Heart right ventricle (tissue), 16 donors: ENCODE measurements around the gene PLCB4. TPM values are rescaled to one million over a fixed set of nuclear protein-coding genes. Genes with fewer than 3 reads are reported as not detected.

Experiments
- ATAC-seq, 8 donors: fragments of 200-7000 bp; cut with Tn5 transposase; one replicate each; pipeline ENCODE4 v1.9.1; 2020; ENCODE audit warnings: mild to moderate bottlenecking in 8 of 8, moderate library complexity in 8 of 8, moderate number of reproducible peaks in 1 of 8
- DNase-seq, 2 donors: peaks; one replicate each; pipeline ENCODE4 v3.0.0-alpha.2; 2020
- H3K27ac ChIP-seq, 10 donors: fragments of 200-600 bp; sonication (generic) in 2 of 10; one replicate each; pipeline versions ENCODE4 v1.5.0 to v1.8.0; 2020 to 2022; ENCODE audit warnings: mild to moderate bottlenecking in 3 of 10
- H3K27me3 ChIP-seq, 7 donors: fragments of 200-600 bp; one replicate each; pipeline ENCODE4 v1.8.0; 2021 to 2022; ENCODE audit warnings: mild to moderate bottlenecking in 2 of 7
- H3K36me3 ChIP-seq, 9 donors: fragments of 200-600 bp; sonication (generic) in 1 of 9; one replicate each; pipeline versions ENCODE4 v1.5.0 to v1.8.0; 2020 to 2022; ENCODE audit warnings: mild to moderate bottlenecking in 2 of 9
- H3K4me1 ChIP-seq, 9 donors: fragments of 200-600 bp; sonication (generic) in 1 of 9; one replicate each; pipeline versions ENCODE4 v1.5.0 to v1.8.0; 2020 to 2022; ENCODE audit warnings: mild to moderate bottlenecking in 4 of 9
- H3K4me3 ChIP-seq, 10 donors: fragments of 200-600 bp; sonication (generic) in 2 of 10; one replicate each; pipeline versions ENCODE4 v1.5.0 to v1.8.0; 2020 to 2022; ENCODE audit warnings: mild to moderate bottlenecking in 7 of 10, moderate library complexity in 2 of 10
- H3K9me3 ChIP-seq, 11 donors: fragments of 200-600 bp in 10 of 11; sonication (generic) in 2 of 11; one replicate each; pipeline versions ENCODE4 v1.5.0 to v1.8.0; 2013 to 2022; ENCODE audit warnings: mild to moderate bottlenecking in 2 of 11, control low read depth in 1 of 11, moderate library complexity in 1 of 11
- WGBS, 2 donors: extraction: QIAGEN DNeasy Blood & Tissue Kit; methylation state at CpG; one replicate each; pipeline ENCODE4 v1.1.7; 2013; ENCODE audit warnings: inconsistent platforms in 1 of 2; 5-methylcytosine and 5-hydroxymethylcytosine counted together
- intact Hi-C, 10 donors: fragments of 100-400 bp; cut with DNase I; formaldehyde crosslinking; loops; one replicate each; pipeline versions ENCODE4 v1.11.1 to v1.14.2; 2022
- polyA plus RNA-seq, 2 donors: library from polyadenylated mRNA; stranded (reverse); fragments of 200-250 nt; gene quantifications; one replicate each; pipeline ENCODE4 v1.2.3, GENCODE V29; 2013
- total RNA-seq, 10 donors: library from RNA; stranded (reverse); fragmentation: NEBNext Ultra II Directional in 3 of 10; extraction: Animal tissue kit (Norgen Biotek cat#: 25700) in 3 of 10; gene quantifications; one replicate each; pipeline versions ENCODE4 v1.2.1 to v1.2.4, GENCODE V29; 2021 to 2023
- TF ChIP-seq, protein P1 (sequence below), 9 donors: fragments of 200-600 bp; sonication (generic) in 2 of 9; IDR thresholded peaks; one replicate each; pipeline versions ENCODE4 v1.5.0 to v1.8.0; 2021 to 2022; ENCODE audit warnings: antibody characterized with exemption in 9 of 9, mild to moderate bottlenecking in 5 of 9, moderate library complexity in 1 of 9
- donor health status: Arrhythmogenic right ventricular cardiomyopathy.
- donor health status: ischemic (EF 13 %, LVEDD 7.1; RV severe dilation, severe dysfunction).
- donor health status: healthy with polysubstance abuse.
- donor health status: DM: no; HTN: yes; CAD: no.
- donor health status: DM: no; HTN: no; CAD: no.
- donor health status: ischemic (EF 25% LVEDD 6.9; RV normal size, moderate dysfunction).
- donor health status: ischemic (EF 25% LVEDD 5.7; RV mildly dilated, moderate dysfunction).
- donor health status: healthy.
- donor health status: DM: yes; HTN: yes; CAD: no.
- donor health status: Ischemic cardiomyopathy.
- donor health status: ischemic (EF 35%, LVEDD 5.7; RV mildly dilated, moderate dysfunction).
- donor health status: nonischemic (EF 11% LVEDD 7.7; RV severe dilation, severe dysfunction).
- donor health status: DM: yes; HTN: yes; CAD: no.
- donor health status: PGD.
- donor health status: ischemic (EF 29% LVEDD 5.4; RV normal size, mild dysfunction).
- donor health status: nonischemic (EF 23%, LVEDD 6.1; RV moderate dilation, normal function).

The PLCB4 gene
- total and polyA plus RNA-seq, 12 donors, result 3.6 to 33.3 (median 28.4) TPM

DNA sequence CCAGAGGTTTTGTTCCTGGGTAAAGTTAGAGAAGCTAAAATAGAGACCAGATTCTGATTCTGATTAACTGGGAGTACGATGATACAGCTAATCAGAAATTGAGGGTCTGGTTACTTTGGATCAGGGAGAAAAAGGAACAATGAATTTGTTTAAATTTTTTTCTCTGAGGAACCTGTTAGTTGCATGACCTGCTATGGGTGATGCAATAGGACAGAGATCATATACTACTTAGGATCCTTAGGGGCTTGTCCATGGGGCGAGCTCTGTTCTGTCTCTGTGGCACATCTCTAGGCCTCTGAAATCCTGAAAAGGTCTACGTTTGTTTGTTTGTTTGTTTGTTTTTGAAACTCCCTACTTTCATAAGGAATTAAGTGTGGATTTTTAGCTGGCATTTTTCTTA lies 279.4 kb downstream of the PLCB4 start:
- TF ChIP-seq, protein P1, sequence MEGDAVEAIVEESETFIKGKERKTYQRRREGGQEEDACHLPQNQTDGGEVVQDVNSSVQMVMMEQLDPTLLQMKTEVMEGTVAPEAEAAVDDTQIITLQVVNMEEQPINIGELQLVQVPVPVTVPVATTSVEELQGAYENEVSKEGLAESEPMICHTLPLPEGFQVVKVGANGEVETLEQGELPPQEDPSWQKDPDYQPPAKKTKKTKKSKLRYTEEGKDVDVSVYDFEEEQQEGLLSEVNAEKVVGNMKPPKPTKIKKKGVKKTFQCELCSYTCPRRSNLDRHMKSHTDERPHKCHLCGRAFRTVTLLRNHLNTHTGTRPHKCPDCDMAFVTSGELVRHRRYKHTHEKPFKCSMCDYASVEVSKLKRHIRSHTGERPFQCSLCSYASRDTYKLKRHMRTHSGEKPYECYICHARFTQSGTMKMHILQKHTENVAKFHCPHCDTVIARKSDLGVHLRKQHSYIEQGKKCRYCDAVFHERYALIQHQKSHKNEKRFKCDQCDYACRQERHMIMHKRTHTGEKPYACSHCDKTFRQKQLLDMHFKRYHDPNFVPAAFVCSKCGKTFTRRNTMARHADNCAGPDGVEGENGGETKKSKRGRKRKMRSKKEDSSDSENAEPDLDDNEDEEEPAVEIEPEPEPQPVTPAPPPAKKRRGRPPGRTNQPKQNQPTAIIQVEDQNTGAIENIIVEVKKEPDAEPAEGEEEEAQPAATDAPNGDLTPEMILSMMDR (IDR thresholded peaks at IDR 0.05), result no peak
- H3K9me3 ChIP-seq, result no peaks in the 10 kb centered on the region
- H3K4me3 ChIP-seq, result no peak overlapping the region
- H3K27ac ChIP-seq, result no peak overlapping the region
- H3K4me1 ChIP-seq, result peaks cover 9 to 66% (median 49%) of the 10 kb centered on the region in 9 donors
- DNase-seq, result no peak
- ATAC-seq, result no peak
- intact Hi-C loops, result loop anchor here in 3 of 10 donors (5.0 to 10.0 kb wide), 3 partner anchors 64 to 131 kb away; no protein-coding TSS in a partner anchor
- H3K27me3 ChIP-seq, result no peaks in the 10 kb centered on the region
- peaks cover 0 to 9% (median 0%) of the 10 kb centered on the region in 9 donors for H3K36me3 ChIP-seq
- 64 to 78% methylated on average over 3 of the region's 3 CpGs for WGBS, 2 donors

DNA sequence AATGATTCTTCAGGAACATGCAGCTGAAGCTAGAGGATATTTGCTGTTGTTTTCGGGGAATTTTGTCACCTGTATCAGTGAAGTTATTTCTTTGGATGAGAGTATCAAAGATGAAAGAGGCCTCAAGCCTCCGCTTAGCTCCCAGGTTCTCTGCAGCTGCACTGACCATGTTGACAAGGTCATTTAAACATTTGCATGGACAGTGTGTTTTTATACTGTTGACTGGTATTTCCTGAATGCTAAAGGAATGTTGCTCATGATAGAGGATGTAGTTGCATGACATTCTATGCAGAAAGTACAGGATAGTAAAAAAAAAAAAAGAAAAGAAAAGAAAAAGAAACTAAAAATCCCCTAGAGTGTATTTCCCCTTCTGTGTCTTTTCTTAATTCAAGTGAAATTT lies 279.9 kb downstream of the PLCB4 start:
- H3K27ac ChIP-seq, result no peak overlapping the region
- intact Hi-C loops, result loop anchor here in 3 of 10 donors (5.0 to 10.0 kb wide), 3 partner anchors 64 to 131 kb away; no protein-coding TSS in a partner anchor
- TF ChIP-seq, protein P1 (IDR thresholded peaks at IDR 0.05), result no peak
- no peak for DNase-seq
- no peaks in the 10 kb centered on the region for H3K27me3 ChIP-seq
- peaks cover 8 to 66% (median 49%) of the 10 kb centered on the region in 9 donors for H3K4me1 ChIP-seq
- ATAC-seq, result no peak
- WGBS, 2 donors, result 58 to 75% methylated on average over 2 of the region's 2 CpGs
- no peak overlapping the region for H3K4me3 ChIP-seq
- peaks cover 0 to 9% (median 0%) of the 10 kb centered on the region in 9 donors for H3K36me3 ChIP-seq
- H3K9me3 ChIP-seq, result no peaks in the 10 kb centered on the region

DNA sequence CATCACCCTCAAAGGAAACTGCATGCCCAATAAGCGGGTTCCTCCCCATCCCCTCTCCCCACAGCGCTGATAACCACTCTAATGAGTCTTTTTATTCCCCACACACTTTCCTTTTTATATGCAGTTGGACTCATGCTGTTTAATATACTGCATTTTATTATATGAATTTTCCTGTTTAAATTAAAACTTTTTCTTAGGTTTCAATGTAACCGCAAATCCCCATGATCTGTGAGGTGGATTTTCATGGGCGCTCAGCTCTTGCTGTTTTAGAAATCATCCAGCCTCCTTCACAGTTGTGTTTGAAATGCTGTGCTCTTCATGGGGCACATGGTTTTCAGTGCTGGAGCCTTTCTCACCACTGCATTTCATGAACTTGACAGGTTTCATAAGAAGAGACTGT lies 280.4 kb downstream of the PLCB4 start:
- Histone ChIP-seq H3K9me3 (no peaks in the 10 kb centered on the region), H3K27ac (no peak overlapping the region), H3K36me3 (peaks cover 0 to 9% (median 0%) of the 10 kb centered on the region in 9 donors), H3K27me3 (no peaks in the 10 kb centered on the region), H3K4me3 (no peak overlapping the region), H3K4me1 (peaks cover 5 to 66% (median 49%) of the 10 kb centered on the region in 9 donors)
- no peak for DNase-seq
- TF ChIP-seq, protein P1 (IDR thresholded peaks at IDR 0.05), result no peak
- 94% methylated on average over 4 of the region's 4 CpGs for WGBS, 2 donors
- intact Hi-C loops, result loop anchor here in 3 of 10 donors (5.0 to 10.0 kb wide), 3 partner anchors 64 to 132 kb away; no protein-coding TSS in a partner anchor
- ATAC-seq, result no peak

- ATAC-seq (no peak), DNase-seq (no peak)
- H3K27ac ChIP-seq, result peak overlapping the region in 2 of 10 donors; percentile 28 to 29
- no peak overlapping the region for H3K4me3 ChIP-seq
- intact Hi-C loops, result loop anchor here in 9 of 10 donors (5.0 to 10.0 kb wide), 12 partner anchors 128 to 598 kb away; partner anchors contain the start of gene PLCB4 (in 1 of the 9)
- no peaks in the 10 kb centered on the region for H3K27me3 ChIP-seq
- H3K9me3 ChIP-seq, result no peaks in the 10 kb centered on the region
- peaks cover 0 to 6% (median 0%) of the 10 kb centered on the region in 9 donors for H3K36me3 ChIP-seq
- TF ChIP-seq, protein P1 (IDR thresholded peaks at IDR 0.05), result no peak
- peaks cover 5 to 47% (median 34%) of the 10 kb centered on the region in 9 donors for H3K4me1 ChIP-seq
These were observed 283.9 kb downstream of the PLCB4 start for GRCh38 chr20:9352739-9353138.
